Sigmoid colon (tissue), 4 donors: ENCODE data around the gene SLC51A.
"Not testable (repeated sequence)": the region's sequence is repeated elsewhere in the genome, so short reads cannot be mapped to it uniquely, and the experiment has no call there.

Experiments used
- EP300 ChIP-seq, 4 donors: sonication (generic); formaldehyde crosslinking; IDR thresholded peaks; one replicate each; pipeline ENCODE4 v1.6.1; 2017; ENCODE audit warnings: antibody characterized with exemption in 4 of 4
- POLR2A ChIP-seq, 2 donors: fragments of 450-650 bp; IDR thresholded peaks; one replicate each; pipeline ENCODE4 v1.6.1; 2016; ENCODE audit warnings: antibody characterized with exemption in 2 of 2, mild to moderate bottlenecking in 2 of 2, moderate library complexity in 2 of 2
- POLR2AphosphoS5 ChIP-seq, 4 donors: sonication (generic); formaldehyde crosslinking; IDR thresholded peaks; one replicate each; pipeline ENCODE4 v1.6.1; 2017; ENCODE audit warnings: antibody characterized with exemption in 4 of 4
- TF ChIP-seq, protein P1 (sequence below), 4 experiments: fragments of 450-650 bp in 3 of 4; fragments of 200-600 bp in 1 of 4; IDR thresholded peaks; one replicate each; pipeline ENCODE4 v1.5.1; 2016 to 2019; ENCODE audit warnings: antibody characterized with exemption in 4 of 4, mild to moderate bottlenecking in 3 of 4, moderate library complexity in 2 of 4

- TF ChIP-seq, protein P1, sequence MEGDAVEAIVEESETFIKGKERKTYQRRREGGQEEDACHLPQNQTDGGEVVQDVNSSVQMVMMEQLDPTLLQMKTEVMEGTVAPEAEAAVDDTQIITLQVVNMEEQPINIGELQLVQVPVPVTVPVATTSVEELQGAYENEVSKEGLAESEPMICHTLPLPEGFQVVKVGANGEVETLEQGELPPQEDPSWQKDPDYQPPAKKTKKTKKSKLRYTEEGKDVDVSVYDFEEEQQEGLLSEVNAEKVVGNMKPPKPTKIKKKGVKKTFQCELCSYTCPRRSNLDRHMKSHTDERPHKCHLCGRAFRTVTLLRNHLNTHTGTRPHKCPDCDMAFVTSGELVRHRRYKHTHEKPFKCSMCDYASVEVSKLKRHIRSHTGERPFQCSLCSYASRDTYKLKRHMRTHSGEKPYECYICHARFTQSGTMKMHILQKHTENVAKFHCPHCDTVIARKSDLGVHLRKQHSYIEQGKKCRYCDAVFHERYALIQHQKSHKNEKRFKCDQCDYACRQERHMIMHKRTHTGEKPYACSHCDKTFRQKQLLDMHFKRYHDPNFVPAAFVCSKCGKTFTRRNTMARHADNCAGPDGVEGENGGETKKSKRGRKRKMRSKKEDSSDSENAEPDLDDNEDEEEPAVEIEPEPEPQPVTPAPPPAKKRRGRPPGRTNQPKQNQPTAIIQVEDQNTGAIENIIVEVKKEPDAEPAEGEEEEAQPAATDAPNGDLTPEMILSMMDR (IDR thresholded peaks at IDR 0.05), result not testable (repeated sequence)
- not testable (repeated sequence) for TF ChIP-seq POLR2A, EP300, POLR2AphosphoS5 (IDR thresholded peaks at IDR 0.05)
These were observed 46.0 kb upstream of the SLC51A start for GRCh38 chr3:196170296-196170695.
